Liver (tissue), 2 donors: ENCODE results near the gene MGAT4A.

Source experiments
- TF ChIP-seq, protein P1 (sequence below): fragments of 150-350 bp; IDR thresholded peaks from 2 replicates; pipeline ENCODE4 v1.5.1; 2017; ENCODE audit warnings: improper control_type of control experiment, low read depth, low read length; ENCODE audit not compliant: missing input control
- TF ChIP-seq, protein P2 (sequence below): IDR thresholded peaks from 2 replicates; pipeline ENCODE4 v1.6.1; 2016; ENCODE audit warnings: antibody characterized with exemption, mild to moderate bottlenecking
- donor health status: healthy.

DNA sequence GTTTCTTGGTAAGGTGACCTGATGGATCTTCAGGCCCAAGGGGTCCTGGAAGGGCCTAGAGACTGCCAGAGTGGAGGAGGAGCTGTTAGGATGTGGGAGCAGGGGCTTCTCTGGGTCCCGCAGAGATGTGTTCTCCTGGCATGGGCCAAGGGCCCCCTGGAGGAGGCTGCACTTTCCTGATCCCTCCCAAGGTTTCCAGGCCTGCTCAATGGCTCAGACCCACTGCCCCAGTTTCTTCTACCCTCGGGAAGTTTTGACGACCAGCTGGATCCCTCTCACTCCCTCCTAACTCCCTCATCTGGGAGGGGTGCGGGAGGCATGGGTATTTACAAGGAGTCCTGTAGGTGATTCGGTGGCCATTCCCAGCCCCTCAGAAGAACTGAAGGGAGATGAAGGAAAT lies 158.7 kb downstream of the MGAT4A start:
- TF ChIP-seq, protein P1, sequence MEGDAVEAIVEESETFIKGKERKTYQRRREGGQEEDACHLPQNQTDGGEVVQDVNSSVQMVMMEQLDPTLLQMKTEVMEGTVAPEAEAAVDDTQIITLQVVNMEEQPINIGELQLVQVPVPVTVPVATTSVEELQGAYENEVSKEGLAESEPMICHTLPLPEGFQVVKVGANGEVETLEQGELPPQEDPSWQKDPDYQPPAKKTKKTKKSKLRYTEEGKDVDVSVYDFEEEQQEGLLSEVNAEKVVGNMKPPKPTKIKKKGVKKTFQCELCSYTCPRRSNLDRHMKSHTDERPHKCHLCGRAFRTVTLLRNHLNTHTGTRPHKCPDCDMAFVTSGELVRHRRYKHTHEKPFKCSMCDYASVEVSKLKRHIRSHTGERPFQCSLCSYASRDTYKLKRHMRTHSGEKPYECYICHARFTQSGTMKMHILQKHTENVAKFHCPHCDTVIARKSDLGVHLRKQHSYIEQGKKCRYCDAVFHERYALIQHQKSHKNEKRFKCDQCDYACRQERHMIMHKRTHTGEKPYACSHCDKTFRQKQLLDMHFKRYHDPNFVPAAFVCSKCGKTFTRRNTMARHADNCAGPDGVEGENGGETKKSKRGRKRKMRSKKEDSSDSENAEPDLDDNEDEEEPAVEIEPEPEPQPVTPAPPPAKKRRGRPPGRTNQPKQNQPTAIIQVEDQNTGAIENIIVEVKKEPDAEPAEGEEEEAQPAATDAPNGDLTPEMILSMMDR, result no peak
- TF ChIP-seq, protein P2, sequence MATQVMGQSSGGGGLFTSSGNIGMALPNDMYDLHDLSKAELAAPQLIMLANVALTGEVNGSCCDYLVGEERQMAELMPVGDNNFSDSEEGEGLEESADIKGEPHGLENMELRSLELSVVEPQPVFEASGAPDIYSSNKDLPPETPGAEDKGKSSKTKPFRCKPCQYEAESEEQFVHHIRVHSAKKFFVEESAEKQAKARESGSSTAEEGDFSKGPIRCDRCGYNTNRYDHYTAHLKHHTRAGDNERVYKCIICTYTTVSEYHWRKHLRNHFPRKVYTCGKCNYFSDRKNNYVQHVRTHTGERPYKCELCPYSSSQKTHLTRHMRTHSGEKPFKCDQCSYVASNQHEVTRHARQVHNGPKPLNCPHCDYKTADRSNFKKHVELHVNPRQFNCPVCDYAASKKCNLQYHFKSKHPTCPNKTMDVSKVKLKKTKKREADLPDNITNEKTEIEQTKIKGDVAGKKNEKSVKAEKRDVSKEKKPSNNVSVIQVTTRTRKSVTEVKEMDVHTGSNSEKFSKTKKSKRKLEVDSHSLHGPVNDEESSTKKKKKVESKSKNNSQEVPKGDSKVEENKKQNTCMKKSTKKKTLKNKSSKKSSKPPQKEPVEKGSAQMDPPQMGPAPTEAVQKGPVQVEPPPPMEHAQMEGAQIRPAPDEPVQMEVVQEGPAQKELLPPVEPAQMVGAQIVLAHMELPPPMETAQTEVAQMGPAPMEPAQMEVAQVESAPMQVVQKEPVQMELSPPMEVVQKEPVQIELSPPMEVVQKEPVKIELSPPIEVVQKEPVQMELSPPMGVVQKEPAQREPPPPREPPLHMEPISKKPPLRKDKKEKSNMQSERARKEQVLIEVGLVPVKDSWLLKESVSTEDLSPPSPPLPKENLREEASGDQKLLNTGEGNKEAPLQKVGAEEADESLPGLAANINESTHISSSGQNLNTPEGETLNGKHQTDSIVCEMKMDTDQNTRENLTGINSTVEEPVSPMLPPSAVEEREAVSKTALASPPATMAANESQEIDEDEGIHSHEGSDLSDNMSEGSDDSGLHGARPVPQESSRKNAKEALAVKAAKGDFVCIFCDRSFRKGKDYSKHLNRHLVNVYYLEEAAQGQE, result no peak
